ENCODE measurements around the gene CST2.

DNA sequence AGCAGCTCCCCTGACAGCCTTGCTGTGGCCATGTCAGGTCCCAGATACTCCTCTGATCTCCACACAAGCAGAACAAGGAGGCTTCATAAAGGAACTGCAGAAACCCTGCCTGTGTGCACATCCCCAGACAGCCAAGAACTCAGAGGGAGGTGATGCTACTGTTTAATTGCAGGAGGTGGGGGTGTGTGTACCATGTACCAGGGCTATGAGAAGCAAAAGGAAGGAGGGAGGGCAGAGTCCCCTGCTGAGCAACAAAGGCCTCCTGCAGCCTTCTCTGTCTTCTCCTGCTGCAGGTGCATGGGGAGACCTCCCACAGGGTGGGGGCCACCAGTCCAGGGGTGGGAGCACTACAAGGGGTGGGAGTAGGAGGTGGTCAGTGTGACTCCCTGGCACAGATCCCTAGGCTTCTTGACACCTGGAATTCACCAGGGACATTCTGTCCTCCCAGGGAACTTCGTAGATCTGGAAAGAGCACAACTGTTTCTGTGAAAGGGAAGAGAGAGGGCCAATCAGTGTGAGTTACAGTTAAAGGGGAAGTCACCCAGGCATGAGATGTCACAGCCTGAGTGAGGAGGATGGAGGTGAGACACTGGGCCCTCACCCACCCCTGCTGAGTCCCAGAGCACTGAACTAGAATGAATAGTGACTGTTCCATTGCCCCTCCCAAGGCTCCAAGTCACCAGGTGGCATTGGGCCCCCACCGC lies 2.8 kb downstream of the CST2 start:
- TF ChIP-seq CTCF (IDR thresholded peaks at IDR 0.05) = no peak
- no peak for TF ChIP-seq POLR2A (IDR thresholded peaks at IDR 0.05)
